K562 (cell line): ENCODE results near the gene TULP1. TPM values are rescaled to one million over a fixed set of nuclear protein-coding genes. Genes with fewer than 3 reads are reported as not detected.

ENCODE experiments used
- CHD1 ChIP-seq: fragments of 200-600 bp; sonication (generic); IDR thresholded peaks from one replicate; pipeline ENCODE4 v1.6.1; 2012; ENCODE audit warnings: mild to moderate bottlenecking, moderate library complexity, low read length, inconsistent platforms
- ESRRB ChIP-seq: fragments of 250-450 bp; sonication (Bioruptor Pico); IDR thresholded peaks from 2 replicates; pipeline ENCODE4 v1.5.0; 2020; ENCODE audit warnings: mild to moderate bottlenecking, moderate library complexity, borderline replicate concordance
- EWSR1 ChIP-seq: fragments of 450-650 bp; IDR thresholded peaks from 2 replicates; pipeline ENCODE4 v1.6.1; 2018; ENCODE audit warnings: borderline replicate concordance, mild to moderate bottlenecking, low read depth, moderate library complexity; ENCODE audit not compliant: partially characterized antibody
- FOXA1 ChIP-seq: fragments of 450-650 bp; IDR thresholded peaks from 2 replicates; pipeline ENCODE4 v1.6.1; 2016; ENCODE audit warnings: mild to moderate bottlenecking, borderline replicate concordance
- HDAC3 ChIP-seq: fragments of 450-650 bp; IDR thresholded peaks from 2 replicates; pipeline ENCODE4 v1.6.1; 2018; ENCODE audit warnings: borderline replicate concordance, mild to moderate bottlenecking, moderate library complexity; ENCODE audit not compliant: partially characterized antibody
- HSF4 ChIP-seq: fragments of 250-450 bp; sonication (Bioruptor Pico); IDR thresholded peaks from 2 replicates; pipeline ENCODE4 v2.1.2; 2022; ENCODE audit warnings: mild to moderate bottlenecking, moderate library complexity, borderline replicate concordance
- ILF3 ChIP-seq: fragments of 450-650 bp; IDR thresholded peaks from 2 replicates; pipeline ENCODE4 v1.6.1; 2018; ENCODE audit warnings: antibody characterized with exemption, mild to moderate bottlenecking, moderate library complexity, borderline replicate concordance
- LCOR ChIP-seq: sonication (generic); formaldehyde crosslinking; IDR thresholded peaks from 2 replicates; pipeline ENCODE4 v1.8.0; 2022; ENCODE audit warnings: mild to moderate bottlenecking, missing genetic modification reagents
- MBD2 ChIP-seq: sonication (generic); IDR thresholded peaks from 2 replicates; pipeline ENCODE4 v1.6.1; 2016; ENCODE audit warnings: low read depth, borderline replicate concordance
- MYBL2 ChIP-seq, 2 experiments: fragments of 450-650 bp in 1 of 2; sonication (generic) in 1 of 2; formaldehyde crosslinking in 1 of 2; IDR thresholded peaks; 2 replicates each; pipeline versions ENCODE4 v1.6.1 to v1.8.1; 2017 to 2022; ENCODE audit warnings: borderline replicate concordance in 1 of 2, inconsistent platforms in 1 of 2, low read depth in 1 of 2, mild to moderate bottlenecking in 1 of 2, missing genetic modification reagents in 1 of 2, moderate library complexity in 1 of 2
- NCOA6 ChIP-seq: fragments of 450-650 bp; IDR thresholded peaks from 2 replicates; pipeline ENCODE4 v1.6.1; 2017; ENCODE audit warnings: mild to moderate bottlenecking
- SIN3B ChIP-seq: fragments of 450-650 bp; IDR thresholded peaks from 2 replicates; pipeline ENCODE4 v1.6.1; 2017; ENCODE audit warnings: low read depth, mild to moderate bottlenecking, moderate library complexity
- TCF3 ChIP-seq: sonication (generic); formaldehyde crosslinking; IDR thresholded peaks from 2 replicates; pipeline ENCODE4 v1.4.0; 2020; ENCODE audit warnings: mild to moderate bottlenecking, missing genetic modification reagents
- TCF7 ChIP-seq: sonication (generic); IDR thresholded peaks from 2 replicates; pipeline ENCODE4 v1.6.1; 2016; ENCODE audit warnings: antibody characterized with exemption, borderline replicate concordance
- ZC3H11A ChIP-seq: IDR thresholded peaks from 2 replicates; pipeline ENCODE4 v1.6.1; 2012; ENCODE audit warnings: low read depth, low read length, improper control_type of control experiment
- ZNF165 ChIP-seq: fragments of 250-450 bp; sonication (Bioruptor Pico); IDR thresholded peaks from 2 replicates; pipeline ENCODE4 v1.4.0; 2020; ENCODE audit warnings: borderline replicate concordance
- ZNF311 ChIP-seq: fragments of 250-450 bp; sonication (Bioruptor Pico); IDR thresholded peaks from 2 replicates; pipeline ENCODE4 v1.4.0; 2020; ENCODE audit warnings: mild to moderate bottlenecking, moderate library complexity
- ZNF408 ChIP-seq: fragments of 250-450 bp; sonication (Bioruptor Pico); IDR thresholded peaks from 2 replicates; pipeline ENCODE4 v1.4.0; 2020; ENCODE audit warnings: low read depth, mild to moderate bottlenecking, moderate library complexity
- polyA plus RNA-seq, 8 experiments: library from polyadenylated mRNA; depleted of rRNA in 4 of 8; stranded (reverse) in 5 of 8; unstranded in 3 of 8; fragments of >200 nt; fragmentation: Nextera tagmentation in 2 of 8; fragmentation: Illumina TruSeq in 1 of 8; extraction: Ambion mirVana in 2 of 8; extraction: Trizol in 1 of 8; gene quantifications; 2 replicates each; pipeline versions ENCODE4 v1.2.1 to v1.2.3, GENCODE V29; 2011 to 2014; ENCODE audit warnings: inconsistent platforms in 1 of 8, missing spikeins in 1 of 8
- total RNA-seq, 7 experiments: library from RNA; depleted of rRNA in 6 of 7; stranded (reverse); fragments of >200 nt in 6 of 7; fragmentation: Illumina TruSeq in 2 of 7; extraction: Trizol in 2 of 7; gene quantifications; 2 replicates each; pipeline versions ENCODE4 v1.2.1 to v1.2.3, GENCODE V29; 2011 to 2021; ENCODE audit warnings: low replicate concordance in 1 of 7
- TF ChIP-seq, protein P1 (sequence below): fragments of 450-650 bp; IDR thresholded peaks from 2 replicates; pipeline ENCODE4 v1.6.1; 2017; ENCODE audit warnings: antibody characterized with exemption
- TF ChIP-seq, protein P2 (sequence below): fragments of 250-450 bp; sonication (Bioruptor Pico); IDR thresholded peaks from 2 replicates; pipeline ENCODE4 v1.5.0; 2021
- TF ChIP-seq, protein P3 (sequence below), 2 experiments: IDR thresholded peaks; 2 replicates each; pipeline ENCODE4 v1.6.1; 2012; ENCODE audit warnings: improper control_type of control experiment in 2 of 2, low read depth in 2 of 2, low read length in 2 of 2, borderline replicate concordance in 1 of 2

Gene TULP1
- total and polyA plus RNA-seq, 9 of the 15 experiments (the other 6 are each of a cell fraction or from before 2014, with no cell fraction given), result 0.06 to 0.17 (median 0.09) TPM; not detected in 6

DNA sequence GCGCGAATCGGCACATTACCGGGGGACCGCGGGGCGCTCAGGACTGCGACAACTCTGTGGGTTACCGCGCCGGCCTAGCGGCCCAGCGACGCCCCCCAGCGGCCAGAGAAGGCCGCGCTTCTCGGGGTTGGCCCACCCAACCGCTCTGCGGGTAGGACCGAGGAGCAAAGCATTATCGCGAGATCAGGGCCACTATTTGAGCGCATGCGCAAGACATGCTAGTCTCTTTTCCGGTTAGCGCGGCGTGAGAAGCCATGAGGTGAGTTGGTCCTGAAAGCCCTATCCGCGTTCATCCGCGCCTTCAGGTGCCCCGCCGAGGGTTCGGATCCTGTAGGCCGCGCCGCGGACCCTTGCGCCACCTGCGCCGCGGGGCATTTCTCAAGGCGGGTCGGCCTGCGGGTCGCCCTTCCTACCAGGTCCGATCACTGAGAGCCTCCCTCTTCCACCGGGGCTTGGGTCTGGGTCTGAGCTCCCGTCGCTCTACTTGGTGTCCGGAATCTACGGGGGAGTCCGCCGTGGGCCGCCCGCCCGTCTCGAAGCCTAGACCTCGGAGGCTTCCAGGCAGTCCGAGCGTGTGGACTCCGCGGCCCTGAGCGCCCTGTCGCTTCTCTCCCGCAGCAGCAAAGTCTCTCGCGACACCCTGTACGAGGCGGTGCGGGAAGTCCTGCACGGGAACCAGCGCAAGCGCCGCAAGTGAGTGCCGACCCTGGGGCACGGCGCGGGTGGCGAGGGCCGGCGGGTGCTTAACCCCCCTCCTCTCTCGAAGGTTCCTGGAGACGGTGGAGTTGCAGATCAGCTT, 44.3 kb downstream of the TULP1 start, which contains the start of gene RPL10A (continued):
- TF ChIP-seq, protein P1, sequence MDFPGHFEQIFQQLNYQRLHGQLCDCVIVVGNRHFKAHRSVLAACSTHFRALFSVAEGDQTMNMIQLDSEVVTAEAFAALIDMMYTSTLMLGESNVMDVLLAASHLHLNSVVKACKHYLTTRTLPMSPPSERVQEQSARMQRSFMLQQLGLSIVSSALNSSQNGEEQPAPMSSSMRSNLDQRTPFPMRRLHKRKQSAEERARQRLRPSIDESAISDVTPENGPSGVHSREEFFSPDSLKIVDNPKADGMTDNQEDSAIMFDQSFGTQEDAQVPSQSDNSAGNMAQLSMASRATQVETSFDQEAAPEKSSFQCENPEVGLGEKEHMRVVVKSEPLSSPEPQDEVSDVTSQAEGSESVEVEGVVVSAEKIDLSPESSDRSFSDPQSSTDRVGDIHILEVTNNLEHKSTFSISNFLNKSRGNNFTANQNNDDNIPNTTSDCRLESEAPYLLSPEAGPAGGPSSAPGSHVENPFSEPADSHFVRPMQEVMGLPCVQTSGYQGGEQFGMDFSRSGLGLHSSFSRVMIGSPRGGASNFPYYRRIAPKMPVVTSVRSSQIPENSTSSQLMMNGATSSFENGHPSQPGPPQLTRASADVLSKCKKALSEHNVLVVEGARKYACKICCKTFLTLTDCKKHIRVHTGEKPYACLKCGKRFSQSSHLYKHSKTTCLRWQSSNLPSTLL, result no peak
- TF ChIP-seq NCOA6 (no peak), ZNF408 (CRISPR knock-in tag) (no peak), TCF7 (peak; percentile 39; the same call in 1 of the 2 replicates), CHD1 (peak; percentile 95), SIN3B (no peak), HDAC3 (peak; percentile 86), LCOR (CRISPR knock-in tag) (peak; percentile 52; the same call in 1 of the 2 replicates), TCF3 (peak; percentile 34; the same call in 1 of the 2 replicates), FOXA1 (no peak), ZC3H11A (no peak), HSF4 (CRISPR knock-in tag) (no peak), ESRRB (CRISPR knock-in tag) (no peak), EWSR1 (no peak), ZNF165 (CRISPR knock-in tag) (peak; percentile 59; the same call in 1 of the 2 replicates), ILF3 (peak; percentile 87; the same call in 1 of the 2 replicates), MBD2 (peak; percentile 91), ZNF311 (CRISPR knock-in tag) (no peak), MYBL2 (IDR thresholded peaks at IDR 0.05; ENCODE audit: low read depth) (no peak), MYBL2 (CRISPR knock-in tag; IDR thresholded peaks at IDR 0.05; ENCODE audit: borderline replicate concordance) (no peak)
- TF ChIP-seq, protein P2, sequence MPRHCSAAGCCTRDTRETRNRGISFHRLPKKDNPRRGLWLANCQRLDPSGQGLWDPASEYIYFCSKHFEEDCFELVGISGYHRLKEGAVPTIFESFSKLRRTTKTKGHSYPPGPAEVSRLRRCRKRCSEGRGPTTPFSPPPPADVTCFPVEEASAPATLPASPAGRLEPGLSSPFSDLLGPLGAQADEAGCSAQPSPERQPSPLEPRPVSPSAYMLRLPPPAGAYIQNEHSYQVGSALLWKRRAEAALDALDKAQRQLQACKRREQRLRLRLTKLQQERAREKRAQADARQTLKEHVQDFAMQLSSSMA, result no peak
- TF ChIP-seq, protein P3, sequence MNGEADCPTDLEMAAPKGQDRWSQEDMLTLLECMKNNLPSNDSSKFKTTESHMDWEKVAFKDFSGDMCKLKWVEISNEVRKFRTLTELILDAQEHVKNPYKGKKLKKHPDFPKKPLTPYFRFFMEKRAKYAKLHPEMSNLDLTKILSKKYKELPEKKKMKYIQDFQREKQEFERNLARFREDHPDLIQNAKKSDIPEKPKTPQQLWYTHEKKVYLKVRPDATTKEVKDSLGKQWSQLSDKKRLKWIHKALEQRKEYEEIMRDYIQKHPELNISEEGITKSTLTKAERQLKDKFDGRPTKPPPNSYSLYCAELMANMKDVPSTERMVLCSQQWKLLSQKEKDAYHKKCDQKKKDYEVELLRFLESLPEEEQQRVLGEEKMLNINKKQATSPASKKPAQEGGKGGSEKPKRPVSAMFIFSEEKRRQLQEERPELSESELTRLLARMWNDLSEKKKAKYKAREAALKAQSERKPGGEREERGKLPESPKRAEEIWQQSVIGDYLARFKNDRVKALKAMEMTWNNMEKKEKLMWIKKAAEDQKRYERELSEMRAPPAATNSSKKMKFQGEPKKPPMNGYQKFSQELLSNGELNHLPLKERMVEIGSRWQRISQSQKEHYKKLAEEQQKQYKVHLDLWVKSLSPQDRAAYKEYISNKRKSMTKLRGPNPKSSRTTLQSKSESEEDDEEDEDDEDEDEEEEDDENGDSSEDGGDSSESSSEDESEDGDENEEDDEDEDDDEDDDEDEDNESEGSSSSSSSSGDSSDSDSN (IDR thresholded peaks at IDR 0.05; ENCODE audit: borderline replicate concordance in 1 of 2, low read depth in 2 of 2, low read length in 2 of 2), result no peak
